Measurements from ENCODE around the gene GPRASP1. TPM values are rescaled to one million over a fixed set of nuclear protein-coding genes. Genes with fewer than 3 reads are reported as not detected.

GPRASP1 gene, protein sequence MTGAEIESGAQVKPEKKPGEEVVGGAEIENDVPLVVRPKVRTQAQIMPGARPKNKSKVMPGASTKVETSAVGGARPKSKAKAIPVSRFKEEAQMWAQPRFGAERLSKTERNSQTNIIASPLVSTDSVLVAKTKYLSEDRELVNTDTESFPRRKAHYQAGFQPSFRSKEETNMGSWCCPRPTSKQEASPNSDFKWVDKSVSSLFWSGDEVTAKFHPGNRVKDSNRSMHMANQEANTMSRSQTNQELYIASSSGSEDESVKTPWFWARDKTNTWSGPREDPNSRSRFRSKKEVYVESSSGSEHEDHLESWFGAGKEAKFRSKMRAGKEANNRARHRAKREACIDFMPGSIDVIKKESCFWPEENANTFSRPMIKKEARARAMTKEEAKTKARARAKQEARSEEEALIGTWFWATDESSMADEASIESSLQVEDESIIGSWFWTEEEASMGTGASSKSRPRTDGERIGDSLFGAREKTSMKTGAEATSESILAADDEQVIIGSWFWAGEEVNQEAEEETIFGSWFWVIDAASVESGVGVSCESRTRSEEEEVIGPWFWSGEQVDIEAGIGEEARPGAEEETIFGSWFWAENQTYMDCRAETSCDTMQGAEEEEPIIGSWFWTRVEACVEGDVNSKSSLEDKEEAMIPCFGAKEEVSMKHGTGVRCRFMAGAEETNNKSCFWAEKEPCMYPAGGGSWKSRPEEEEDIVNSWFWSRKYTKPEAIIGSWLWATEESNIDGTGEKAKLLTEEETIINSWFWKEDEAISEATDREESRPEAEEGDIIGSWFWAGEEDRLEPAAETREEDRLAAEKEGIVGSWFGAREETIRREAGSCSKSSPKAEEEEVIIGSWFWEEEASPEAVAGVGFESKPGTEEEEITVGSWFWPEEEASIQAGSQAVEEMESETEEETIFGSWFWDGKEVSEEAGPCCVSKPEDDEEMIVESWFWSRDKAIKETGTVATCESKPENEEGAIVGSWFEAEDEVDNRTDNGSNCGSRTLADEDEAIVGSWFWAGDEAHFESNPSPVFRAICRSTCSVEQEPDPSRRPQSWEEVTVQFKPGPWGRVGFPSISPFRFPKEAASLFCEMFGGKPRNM (N-terminal part only)
- total RNA-seq (10 to 100 TPM; 18.5 to 61.8 (median 45.8) TPM), polyA plus RNA-seq (10 to 100 TPM; 31.8 to 47.1 TPM)
- long read RNA-seq, donor 1, full-length matches to known transcripts: 6 of 28 reads
- long read RNA-seq, donor 1, partial matches to known transcripts: 4 of 28 reads
- long read RNA-seq, donor 1, other reads (novel, unspliced or antisense): 18 of 28 reads
- long read RNA-seq, donor 2, partial matches to known transcripts: 0 of 1 reads
- long read RNA-seq, donor 2, other reads (novel, unspliced or antisense): 0 of 1 reads
- long read RNA-seq, donor 3, full-length matches to known transcripts: 34 of 114 reads
- long read RNA-seq, donor 3, partial matches to known transcripts: 40 of 114 reads
- long read RNA-seq, donor 3, other reads (novel, unspliced or antisense): 40 of 114 reads

DNA sequence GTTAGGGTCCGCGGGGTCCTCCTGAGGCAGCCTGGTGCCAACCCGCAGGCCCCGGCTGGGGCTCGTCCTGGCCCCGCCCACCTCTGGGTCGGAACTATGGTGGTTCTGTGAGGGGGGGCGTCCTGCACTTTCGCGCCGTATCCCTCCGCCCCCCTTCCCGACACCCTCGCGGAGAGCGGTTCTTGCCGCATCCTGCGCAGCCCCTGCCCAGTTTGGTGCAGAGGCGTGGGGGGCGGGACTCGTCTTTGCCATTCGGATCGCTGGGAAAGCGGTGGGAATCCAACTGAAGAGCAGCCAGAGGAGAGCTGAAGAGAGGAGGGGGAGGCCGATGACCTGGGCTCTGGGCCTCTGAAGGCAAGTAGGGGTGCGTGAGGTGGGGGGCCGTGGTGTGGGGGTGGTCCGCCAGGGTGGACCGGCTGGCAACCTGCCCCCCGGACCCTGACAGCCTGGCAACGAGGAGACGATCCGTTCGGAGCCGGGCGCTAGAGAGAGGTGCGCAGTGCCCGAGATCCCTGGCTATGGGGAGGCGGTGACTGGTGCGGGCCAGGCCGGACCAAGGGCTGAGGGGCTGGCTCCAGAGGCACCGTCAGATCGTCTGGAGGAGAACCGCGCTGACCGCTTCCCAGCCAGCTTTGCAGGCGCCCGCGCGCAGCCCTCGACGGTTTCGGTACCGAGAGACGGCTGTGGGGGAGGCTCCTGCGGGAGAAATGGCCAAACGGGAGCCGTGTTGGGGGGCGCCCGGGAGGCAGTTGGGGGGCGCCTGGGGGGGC lies at the start of gene GPRASP1:
Gene GPRASP1 (plus strand): TSS at position 242 of the 770 bp plus-strand sequence. CDS start 2,431 bp downstream, outside the sequence.
- peak; percentile 82 to 87 (median 86) for DNase-seq
- 27 to 39% (median 34%) methylated on average over 49 to 61 of the region's 61 CpGs for WGBS, 3 donors
- Histone ChIP-seq H3K36me3 (no peaks in the 10 kb centered on the region), H3K4me3 (peak within 1 kb of the TSS; percentile 79), H3K4me1 (ENCODE audit: insufficient read depth) (peaks cover 2% of the 10 kb centered on the region), H3K9me3 (no peaks in the 10 kb centered on the region), H3K27ac (peak within 1 kb of the TSS; percentile 85 to 95), H3K27me3 (no peaks in the 10 kb centered on the region)
- intact Hi-C loops (cut with DNase I): loop anchor here in 1 of 4 donors (5.0 kb wide), 1 partner anchor 61 kb away; the partner anchor contains the start of gene GPRASP2
- TF ChIP-seq EP300 (IDR thresholded peaks at IDR 0.05) (no peak), POLR2A (IDR thresholded peaks at IDR 0.05) (peak; percentile 77)
- TF ChIP-seq, protein P1, sequence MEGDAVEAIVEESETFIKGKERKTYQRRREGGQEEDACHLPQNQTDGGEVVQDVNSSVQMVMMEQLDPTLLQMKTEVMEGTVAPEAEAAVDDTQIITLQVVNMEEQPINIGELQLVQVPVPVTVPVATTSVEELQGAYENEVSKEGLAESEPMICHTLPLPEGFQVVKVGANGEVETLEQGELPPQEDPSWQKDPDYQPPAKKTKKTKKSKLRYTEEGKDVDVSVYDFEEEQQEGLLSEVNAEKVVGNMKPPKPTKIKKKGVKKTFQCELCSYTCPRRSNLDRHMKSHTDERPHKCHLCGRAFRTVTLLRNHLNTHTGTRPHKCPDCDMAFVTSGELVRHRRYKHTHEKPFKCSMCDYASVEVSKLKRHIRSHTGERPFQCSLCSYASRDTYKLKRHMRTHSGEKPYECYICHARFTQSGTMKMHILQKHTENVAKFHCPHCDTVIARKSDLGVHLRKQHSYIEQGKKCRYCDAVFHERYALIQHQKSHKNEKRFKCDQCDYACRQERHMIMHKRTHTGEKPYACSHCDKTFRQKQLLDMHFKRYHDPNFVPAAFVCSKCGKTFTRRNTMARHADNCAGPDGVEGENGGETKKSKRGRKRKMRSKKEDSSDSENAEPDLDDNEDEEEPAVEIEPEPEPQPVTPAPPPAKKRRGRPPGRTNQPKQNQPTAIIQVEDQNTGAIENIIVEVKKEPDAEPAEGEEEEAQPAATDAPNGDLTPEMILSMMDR (IDR thresholded peaks at IDR 0.05): peak in 1 of 3 donors; percentile 11

DNA sequence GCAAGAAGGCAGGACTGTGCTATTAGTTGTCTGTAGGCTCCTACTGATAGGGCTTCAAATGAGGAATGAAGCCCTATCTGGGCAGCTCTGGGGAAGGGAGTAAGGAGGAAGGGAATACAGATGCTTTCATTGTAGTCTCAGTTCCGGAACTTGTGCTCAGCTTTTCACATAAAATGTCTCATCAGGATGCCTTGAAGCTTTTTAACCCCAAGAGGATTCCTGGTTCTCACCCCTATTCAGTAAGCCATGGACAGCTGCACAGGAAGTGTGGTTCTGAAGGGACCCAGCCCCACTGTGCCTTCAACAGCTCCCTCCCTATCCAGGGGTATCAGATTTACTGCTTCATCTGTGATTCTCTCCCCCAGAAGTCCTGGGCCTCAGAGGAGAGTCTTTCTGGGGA lies 47.0 kb upstream of the GPRASP1 start:
- Histone ChIP-seq H3K27me3 (no peaks in the 10 kb centered on the region), H3K9me3 (no peaks in the 10 kb centered on the region), H3K4me1 (ENCODE audit: insufficient read depth) (no peaks in the 10 kb centered on the region), H3K27ac (no peak overlapping the region), H3K36me3 (no peaks in the 10 kb centered on the region), H3K4me3 (no peak overlapping the region)
- intact Hi-C loops (cut with DNase I): no loop called here
- TF ChIP-seq EP300 (IDR thresholded peaks at IDR 0.05): no peak
- TF ChIP-seq POLR2A (IDR thresholded peaks at IDR 0.05): no peak
- TF ChIP-seq, protein P1 (IDR thresholded peaks at IDR 0.05): no peak
- no peak for DNase-seq
- 56 to 100% (median 62%) methylated on average over 1 of the region's 1 CpG for WGBS, 3 donors

DNA sequence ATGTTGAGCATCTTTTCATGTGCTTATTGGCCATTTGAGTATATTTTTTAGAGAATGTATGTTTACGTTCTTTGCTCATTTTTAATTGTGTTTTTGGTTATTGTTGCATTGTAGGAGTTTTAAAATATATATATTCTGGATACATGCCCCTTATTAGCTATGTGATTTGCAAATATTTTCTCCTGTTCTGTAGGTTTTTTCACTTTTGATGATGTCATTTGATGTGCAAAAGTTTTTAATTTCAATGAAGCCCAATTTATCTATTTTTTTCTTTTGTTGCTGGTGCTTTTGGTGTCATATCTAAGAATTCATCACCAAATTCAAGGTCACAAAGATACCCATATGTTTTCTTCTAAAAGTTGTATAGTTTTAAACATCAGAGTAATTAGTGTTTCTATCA lies 45.2 kb upstream of the GPRASP1 start:
- no peaks in the 10 kb centered on the region for H3K9me3 ChIP-seq
- WGBS, 3 donors: 80 to 86% (median 83%) methylated on average over 1 of the region's 1 CpG
- no peaks in the 10 kb centered on the region for H3K36me3 ChIP-seq
- no peak for DNase-seq
- H3K4me1 ChIP-seq (ENCODE audit: insufficient read depth): no peaks in the 10 kb centered on the region
- no peaks in the 10 kb centered on the region for H3K27me3 ChIP-seq
- no peak overlapping the region for H3K4me3 ChIP-seq
- intact Hi-C loops (cut with DNase I): no loop called here
- TF ChIP-seq, protein P1 (IDR thresholded peaks at IDR 0.05): no peak
- TF ChIP-seq POLR2A (IDR thresholded peaks at IDR 0.05) (no peak), EP300 (IDR thresholded peaks at IDR 0.05) (no peak)
- no peak overlapping the region for H3K27ac ChIP-seq

All from ovary (tissue), 10 donors.